Measurements from ENCODE around the gene TESMIN. TPM values are rescaled to one million over a fixed set of nuclear protein-coding genes. Genes with fewer than 3 reads are reported as not detected.

TESMIN gene
- total RNA-seq, 1 donor from 2014 or later: 2.1 TPM

GRCh38 chr11:68721075-68721474 lies 30.2 kb downstream of the TESMIN start:
- Mint-ChIP-seq H3K4me1 (ENCODE audit: low read depth) (no peaks in the 10 kb centered on the region), H3K27ac (no peak overlapping the region), H3K9me3 (peaks cover 10% of the 10 kb centered on the region), H3K36me3 (ENCODE audit: low read depth) (no peaks in the 10 kb centered on the region), H3K27me3 (ENCODE audit: insufficient read depth) (peaks cover 25% of the 10 kb centered on the region), H3K4me3 (no peak overlapping the region)
- DNase-seq (ENCODE audit: low spot score): no peak
- intact Hi-C loops (cut with micrococcal nuclease): no loop called here

GRCh38 chr11:68715456-68716122 lies 35.7 kb downstream of the TESMIN start:
- Mint-ChIP-seq H3K9me3 (peaks cover 10% of the 10 kb centered on the region), H3K4me3 (no peak overlapping the region), H3K27me3 (ENCODE audit: insufficient read depth) (peaks cover 18% of the 10 kb centered on the region), H3K4me1 (ENCODE audit: low read depth) (no peaks in the 10 kb centered on the region), H3K36me3 (ENCODE audit: low read depth) (no peaks in the 10 kb centered on the region), H3K27ac (no peak overlapping the region)
- intact Hi-C loops (cut with micrococcal nuclease): no loop called here
- no peak for DNase-seq (ENCODE audit: low spot score)

- Mint-ChIP-seq H3K4me1 (ENCODE audit: low read depth) (no peaks in the 10 kb centered on the region), H3K4me3 (no peak overlapping the region), H3K9me3 (peaks cover 4% of the 10 kb centered on the region), H3K27me3 (ENCODE audit: insufficient read depth) (peaks cover 9% of the 10 kb centered on the region), H3K36me3 (ENCODE audit: low read depth) (no peaks in the 10 kb centered on the region), H3K27ac (no peak overlapping the region)
- intact Hi-C loops (cut with micrococcal nuclease): no loop called here
- no peak for DNase-seq (ENCODE audit: low spot score)
These were observed 37.1 kb downstream of the TESMIN start for GRCh38 chr11:68714060-68714856.

GRCh38 chr11:68711114-68711513 lies 40.2 kb downstream of the TESMIN start:
- Mint-ChIP-seq H3K27ac (no peak overlapping the region), H3K36me3 (ENCODE audit: low read depth) (no peaks in the 10 kb centered on the region), H3K4me3 (no peak overlapping the region), H3K4me1 (ENCODE audit: low read depth) (no peaks in the 10 kb centered on the region), H3K9me3 (no peaks in the 10 kb centered on the region), H3K27me3 (ENCODE audit: insufficient read depth) (no peaks in the 10 kb centered on the region)
- intact Hi-C loops (cut with micrococcal nuclease): no loop called here
- DNase-seq (ENCODE audit: low spot score): no peak

- no peaks in the 10 kb centered on the region for H3K27me3 Mint-ChIP-seq (ENCODE audit: insufficient read depth)
- H3K36me3 Mint-ChIP-seq (ENCODE audit: low read depth): no peaks in the 10 kb centered on the region
- no peak overlapping the region for H3K27ac Mint-ChIP-seq
- intact Hi-C loops (cut with micrococcal nuclease): no loop called here
- no peaks in the 10 kb centered on the region for H3K4me1 Mint-ChIP-seq (ENCODE audit: low read depth)
- no peak for DNase-seq (ENCODE audit: low spot score)
- no peak overlapping the region for H3K4me3 Mint-ChIP-seq
- H3K9me3 Mint-ChIP-seq: no peaks in the 10 kb centered on the region
These were observed 40.9 kb downstream of the TESMIN start for GRCh38 chr11:68710409-68710808.

- Mint-ChIP-seq H3K9me3 (no peaks in the 10 kb centered on the region), H3K36me3 (ENCODE audit: low read depth) (no peaks in the 10 kb centered on the region)
- intact Hi-C loops (cut with micrococcal nuclease): no loop called here
These were observed 42.3 kb downstream of the TESMIN start for GRCh38 chr11:68709062-68709461.

GRCh38 chr11:68707527-68707926 lies 43.8 kb downstream of the TESMIN start:
- Mint-ChIP-seq H3K27me3 (ENCODE audit: insufficient read depth) (peaks cover 2% of the 10 kb centered on the region), H3K9me3 (no peaks in the 10 kb centered on the region), H3K4me3 (no peak overlapping the region), H3K4me1 (ENCODE audit: low read depth) (no peaks in the 10 kb centered on the region), H3K27ac (no peak overlapping the region), H3K36me3 (ENCODE audit: low read depth) (no peaks in the 10 kb centered on the region)
- no peak for DNase-seq (ENCODE audit: low spot score)
- intact Hi-C loops (cut with micrococcal nuclease): no loop called here

More at GRCh38 chr11:68709062-68709461, 42.3 kb downstream of the TESMIN start:
- H3K27ac Mint-ChIP-seq: no peak overlapping the region
- no peak overlapping the region for H3K4me3 Mint-ChIP-seq
- H3K27me3 Mint-ChIP-seq (ENCODE audit: insufficient read depth): no peaks in the 10 kb centered on the region
- no peak for DNase-seq (ENCODE audit: low spot score)
- no peaks in the 10 kb centered on the region for H3K4me1 Mint-ChIP-seq (ENCODE audit: low read depth)

GRCh38 chr11:68704887-68705286 lies 46.4 kb downstream of the TESMIN start:
- H3K4me1 Mint-ChIP-seq (ENCODE audit: low read depth): no peaks in the 10 kb centered on the region
- H3K27ac Mint-ChIP-seq: no peak overlapping the region
- no peaks in the 10 kb centered on the region for H3K36me3 Mint-ChIP-seq (ENCODE audit: low read depth)
- H3K9me3 Mint-ChIP-seq: no peaks in the 10 kb centered on the region
- no peak for DNase-seq (ENCODE audit: low spot score)
- intact Hi-C loops (cut with micrococcal nuclease): no loop called here
- peaks cover 12% of the 10 kb centered on the region for H3K27me3 Mint-ChIP-seq (ENCODE audit: insufficient read depth)
- no peak overlapping the region for H3K4me3 Mint-ChIP-seq

GRCh38 chr11:68698993-68699392 lies 52.3 kb downstream of the TESMIN start:
- Mint-ChIP-seq H3K4me1 (ENCODE audit: low read depth) (no peaks in the 10 kb centered on the region), H3K27ac (no peak overlapping the region), H3K36me3 (ENCODE audit: low read depth) (no peaks in the 10 kb centered on the region), H3K27me3 (ENCODE audit: insufficient read depth) (peaks cover 39% of the 10 kb centered on the region), H3K9me3 (peaks cover 7% of the 10 kb centered on the region), H3K4me3 (no peak overlapping the region)
- intact Hi-C loops (cut with micrococcal nuclease): no loop called here
- no peak for DNase-seq (ENCODE audit: low spot score)

- Mint-ChIP-seq H3K9me3 (peaks cover 7% of the 10 kb centered on the region), H3K36me3 (ENCODE audit: low read depth) (no peaks in the 10 kb centered on the region), H3K4me3 (no peak overlapping the region), H3K27ac (no peak overlapping the region), H3K27me3 (ENCODE audit: insufficient read depth) (peaks cover 38% of the 10 kb centered on the region), H3K4me1 (ENCODE audit: low read depth) (peaks cover 9% of the 10 kb centered on the region)
- no peak for DNase-seq (ENCODE audit: low spot score)
- intact Hi-C loops (cut with micrococcal nuclease): no loop called here
These were observed 55.8 kb downstream of the TESMIN start for GRCh38 chr11:68695531-68695930.

GRCh38 chr11:68694431-68695297 lies 56.7 kb downstream of the TESMIN start:
- peaks cover 7% of the 10 kb centered on the region for H3K9me3 Mint-ChIP-seq
- H3K27ac Mint-ChIP-seq: no peak overlapping the region
- H3K4me1 Mint-ChIP-seq (ENCODE audit: low read depth): peaks cover 15% of the 10 kb centered on the region
- H3K27me3 Mint-ChIP-seq (ENCODE audit: insufficient read depth): peaks cover 37% of the 10 kb centered on the region
- no peak overlapping the region for H3K4me3 Mint-ChIP-seq
- no peak for DNase-seq (ENCODE audit: low spot score)
- intact Hi-C loops (cut with micrococcal nuclease): no loop called here
- H3K36me3 Mint-ChIP-seq (ENCODE audit: low read depth): no peaks in the 10 kb centered on the region

- H3K27me3 Mint-ChIP-seq (ENCODE audit: insufficient read depth): peaks cover 44% of the 10 kb centered on the region
- intact Hi-C loops (cut with micrococcal nuclease): no loop called here
- peaks cover 7% of the 10 kb centered on the region for H3K9me3 Mint-ChIP-seq
- no peaks in the 10 kb centered on the region for H3K36me3 Mint-ChIP-seq (ENCODE audit: low read depth)
- DNase-seq (ENCODE audit: low spot score): no peak
- no peak overlapping the region for H3K27ac Mint-ChIP-seq
- H3K4me3 Mint-ChIP-seq: no peak overlapping the region
- H3K4me1 Mint-ChIP-seq (ENCODE audit: low read depth): peaks cover 15% of the 10 kb centered on the region
These were observed 57.8 kb downstream of the TESMIN start for GRCh38 chr11:68693484-68693882.

All from activated T-helper 1 cell treated with anti-CD3 and anti-CD28 coated beads, Interleukin-12 subunit alpha, Interleukin-12 subunit beta, Interleukin-2, Interleukin-4 antibody, amounts not matched to agents 30 ng/mL and 10 ng/mL and 1 ng/mL, durations not matched to agents 14 hours and 24 hours and 36 hours (primary cell).